ENCODE measurements around the gene RPL13.
"Not testable (repeated sequence)": the region's sequence is repeated elsewhere in the genome, so short reads cannot be mapped to it uniquely, and the experiment has no call there.

Gene RPL13

DNA sequence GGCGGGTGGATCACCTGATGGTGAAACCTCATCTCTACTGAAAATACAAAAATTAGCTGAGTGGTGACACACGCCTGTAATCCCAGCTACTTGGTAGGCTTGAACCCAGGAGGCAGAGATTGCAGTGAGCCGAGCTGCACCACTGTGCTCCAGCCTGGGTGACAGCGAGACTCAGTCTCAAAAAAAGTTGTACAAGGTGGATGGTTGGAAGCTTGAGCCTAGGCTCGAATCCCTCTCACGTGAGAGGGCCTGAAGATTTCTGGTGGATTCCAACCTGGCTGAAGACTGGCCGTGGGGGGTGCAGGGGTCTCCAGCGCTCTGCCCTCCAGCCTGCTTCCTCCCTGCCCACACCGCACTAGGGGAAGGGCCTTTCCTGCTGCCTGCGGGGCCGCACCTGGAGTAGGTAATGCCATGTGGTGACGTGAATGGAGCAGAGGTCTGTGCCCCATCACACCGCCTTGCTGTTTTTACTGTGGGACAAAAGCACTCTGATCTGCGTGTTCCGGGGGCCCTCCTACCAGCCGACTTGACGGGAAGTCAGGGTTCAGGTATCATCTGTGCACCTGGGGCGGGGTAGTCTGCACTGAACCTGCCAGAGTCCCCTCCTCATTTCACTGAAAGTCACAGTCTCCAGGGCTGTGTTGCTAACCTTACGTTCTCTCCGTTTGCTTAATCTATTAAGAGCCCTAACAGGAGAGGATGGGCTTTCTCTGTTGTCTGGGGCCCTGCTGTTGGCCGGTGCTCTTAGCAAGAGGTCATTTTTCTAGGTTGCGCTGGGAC lies 4.2 kb downstream of the RPL13 start:
- DNase-seq: no peak

DNA sequence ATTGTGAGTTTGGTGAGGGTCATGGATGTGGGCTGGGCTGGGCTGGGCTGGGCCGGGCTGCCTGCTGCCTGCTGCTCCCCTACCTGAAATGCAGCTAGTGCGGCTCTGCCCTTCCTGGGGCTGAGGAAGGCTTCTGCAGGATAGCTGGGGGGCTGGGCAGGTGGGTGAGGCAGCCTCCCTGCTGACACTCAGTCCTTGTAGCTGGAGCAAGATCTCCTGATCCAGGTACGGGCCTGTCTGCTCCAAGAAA lies 4.7 kb downstream of the RPL13 start:
- no peak for DNase-seq

DNA sequence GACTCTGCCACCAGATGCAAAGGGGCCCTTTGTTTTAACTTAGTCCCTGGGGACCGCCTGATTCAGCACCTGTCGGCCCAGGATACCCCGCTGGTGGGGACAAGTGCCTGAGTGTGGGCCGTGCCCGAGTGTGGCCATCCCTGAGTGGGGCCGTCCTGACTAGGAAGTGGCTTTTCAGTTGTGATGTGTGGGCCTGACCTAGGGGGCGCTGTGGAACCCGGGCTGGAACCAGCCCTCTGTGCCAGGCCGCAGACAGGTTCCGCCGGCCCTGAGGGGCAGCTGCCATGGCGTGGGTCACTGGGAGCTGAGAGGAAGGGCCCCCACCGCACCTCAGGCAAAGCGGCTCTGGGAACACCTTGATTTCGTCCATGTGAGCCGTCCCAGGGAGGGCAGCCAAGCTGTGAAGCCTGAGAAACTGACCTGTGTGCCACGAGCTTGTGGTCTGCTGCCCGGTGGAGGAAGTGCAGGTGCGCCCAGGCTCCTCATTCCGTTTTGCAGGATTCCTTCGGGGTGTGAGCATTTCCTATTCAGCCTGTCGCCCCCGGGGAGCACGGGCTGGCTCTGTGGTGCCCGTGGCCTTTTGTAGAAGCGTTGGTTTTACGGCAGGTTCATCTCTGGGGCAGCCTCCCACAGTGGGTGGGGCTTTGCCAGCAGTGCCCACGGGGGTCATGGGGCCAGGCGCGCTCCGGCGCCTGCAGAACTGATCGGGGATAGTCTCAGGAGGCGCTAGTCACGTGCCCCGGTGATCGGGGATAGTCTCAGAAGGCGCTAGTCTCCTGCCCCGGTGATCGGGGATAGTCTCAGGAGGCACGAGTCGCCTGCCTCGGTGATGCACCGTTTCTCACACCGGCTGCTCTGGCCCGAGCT lies 5.3 kb downstream of the RPL13 start:
- peak; percentile 81 for DNase-seq

DNA sequence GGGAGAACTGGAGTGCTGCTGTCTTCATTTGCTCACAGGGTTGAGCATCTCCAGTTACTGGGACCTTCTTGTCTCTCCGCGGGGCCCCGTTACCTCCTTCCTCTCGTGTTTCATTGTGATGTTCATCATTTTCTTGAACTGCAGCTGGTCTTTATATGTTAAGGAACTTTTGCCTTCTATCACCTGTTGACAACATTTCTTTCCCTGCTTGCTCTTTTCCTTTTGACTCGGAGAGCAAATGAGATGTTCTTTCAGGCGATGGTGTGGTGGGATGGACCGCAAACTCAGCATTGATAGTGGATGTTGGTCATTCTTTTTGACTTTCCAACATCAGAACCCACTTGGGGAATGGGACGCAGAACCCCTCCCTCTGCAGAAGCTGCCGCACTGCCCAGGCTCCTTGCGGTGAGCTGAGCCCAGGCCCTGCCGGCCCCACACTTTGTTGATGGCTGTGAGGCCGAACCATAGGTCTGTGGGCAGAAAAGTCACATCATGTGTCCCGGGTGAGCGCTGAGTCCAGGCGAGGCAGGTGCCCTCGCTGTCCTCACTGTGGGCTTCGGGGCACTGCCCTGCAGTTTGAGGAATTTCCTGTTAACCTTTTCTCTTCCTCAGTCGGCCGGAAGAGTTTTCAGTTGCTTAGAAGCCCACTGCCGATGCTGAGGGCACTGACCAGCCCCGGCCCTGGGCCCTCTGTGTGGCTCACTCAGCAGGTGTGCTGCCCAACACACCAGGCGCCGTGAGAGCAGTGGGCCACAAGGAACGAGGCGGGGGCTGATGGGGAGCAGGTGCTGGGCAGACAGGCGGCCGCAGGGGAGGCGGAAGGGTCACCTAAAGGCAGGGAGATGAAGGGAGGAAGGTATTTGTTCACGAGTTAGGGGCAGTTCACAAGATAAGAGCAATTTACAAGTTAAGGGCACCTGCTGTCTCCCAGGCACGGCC lies 7.4 kb downstream of the RPL13 start:
- DNase-seq: no peak

GRCh38 chr16:89569506-89570341 lies 9.2 kb downstream of the RPL13 start:
- DNase-seq: no peak

- DNase-seq: no peak
Measured at GRCh38 chr16:89570342-89570923, 10.0 kb downstream of the RPL13 start.

DNA sequence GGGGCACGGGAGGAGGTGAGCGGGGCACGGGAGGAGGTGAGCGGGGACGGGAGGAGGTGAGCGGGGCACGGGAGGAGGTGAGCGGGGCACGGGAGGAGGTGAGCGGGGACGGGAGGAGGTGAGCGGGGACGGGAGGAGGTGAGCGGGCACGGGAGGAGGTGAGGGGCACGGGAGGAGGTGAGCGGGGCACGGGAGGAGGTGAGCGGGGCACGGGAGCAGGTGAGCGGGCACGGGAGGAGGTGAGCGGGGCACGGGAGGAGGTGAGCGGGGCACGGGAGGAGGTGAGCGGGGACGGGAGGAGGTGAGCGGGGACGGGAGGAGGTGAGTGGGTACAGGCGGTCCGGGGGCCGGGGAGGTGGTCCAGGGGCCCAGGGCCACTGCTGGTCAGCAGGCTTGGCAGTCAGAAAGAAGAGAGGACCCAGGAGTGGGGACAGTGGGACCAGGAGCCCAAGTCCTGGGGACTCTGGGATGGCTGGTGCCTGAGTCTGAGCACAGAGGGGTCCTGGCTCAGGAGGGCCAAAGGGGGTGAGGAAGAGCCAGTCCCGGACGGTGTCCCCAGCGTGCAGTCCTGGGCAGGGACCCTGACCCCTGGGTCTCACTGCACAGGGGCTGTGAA lies 10.6 kb downstream of the RPL13 start:
- DNase-seq: not testable (repeated sequence)

DNA sequence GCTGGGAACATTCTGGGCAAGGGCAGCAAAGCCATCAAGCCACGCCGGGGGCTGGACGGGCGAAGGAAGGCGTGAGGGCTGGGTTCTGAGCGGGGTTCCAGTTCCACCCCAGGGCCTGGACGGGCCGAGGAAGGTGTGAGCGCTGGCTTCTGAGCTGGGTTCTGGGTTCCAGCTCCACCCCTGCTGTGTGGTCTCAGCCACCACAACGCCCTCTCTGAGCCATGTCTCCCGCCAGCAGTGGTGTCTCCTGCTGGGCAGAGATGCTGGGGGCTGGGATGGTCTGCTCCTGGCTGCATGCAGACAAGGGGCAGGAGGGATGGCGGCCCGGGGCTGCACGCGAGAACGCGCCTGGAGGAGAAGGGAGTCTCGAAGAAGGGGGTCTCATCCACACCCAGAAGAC lies 11.2 kb downstream of the RPL13 start:
- DNase-seq: no peak

DNA sequence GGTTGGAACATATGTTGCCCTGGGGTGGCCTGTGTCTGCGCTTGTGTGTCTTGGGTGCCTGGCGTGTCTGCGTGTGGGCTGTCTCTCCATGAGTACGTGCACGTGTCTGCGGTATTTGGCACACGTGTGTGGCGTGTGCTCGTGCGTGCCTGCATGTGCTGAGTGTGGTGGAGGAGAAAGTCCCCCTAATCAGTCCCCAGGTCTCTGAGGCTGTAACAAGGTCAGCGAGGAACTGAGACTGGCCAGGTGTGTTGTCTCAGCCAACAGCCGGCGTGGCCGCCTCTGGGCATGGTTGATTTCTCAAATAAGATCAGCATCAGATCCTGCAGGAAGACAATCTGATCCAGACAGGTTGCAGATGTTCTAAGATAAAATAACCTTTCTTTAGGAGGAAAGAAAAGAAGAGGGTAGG lies 11.6 kb downstream of the RPL13 start:
- no peak for DNase-seq

DNA sequence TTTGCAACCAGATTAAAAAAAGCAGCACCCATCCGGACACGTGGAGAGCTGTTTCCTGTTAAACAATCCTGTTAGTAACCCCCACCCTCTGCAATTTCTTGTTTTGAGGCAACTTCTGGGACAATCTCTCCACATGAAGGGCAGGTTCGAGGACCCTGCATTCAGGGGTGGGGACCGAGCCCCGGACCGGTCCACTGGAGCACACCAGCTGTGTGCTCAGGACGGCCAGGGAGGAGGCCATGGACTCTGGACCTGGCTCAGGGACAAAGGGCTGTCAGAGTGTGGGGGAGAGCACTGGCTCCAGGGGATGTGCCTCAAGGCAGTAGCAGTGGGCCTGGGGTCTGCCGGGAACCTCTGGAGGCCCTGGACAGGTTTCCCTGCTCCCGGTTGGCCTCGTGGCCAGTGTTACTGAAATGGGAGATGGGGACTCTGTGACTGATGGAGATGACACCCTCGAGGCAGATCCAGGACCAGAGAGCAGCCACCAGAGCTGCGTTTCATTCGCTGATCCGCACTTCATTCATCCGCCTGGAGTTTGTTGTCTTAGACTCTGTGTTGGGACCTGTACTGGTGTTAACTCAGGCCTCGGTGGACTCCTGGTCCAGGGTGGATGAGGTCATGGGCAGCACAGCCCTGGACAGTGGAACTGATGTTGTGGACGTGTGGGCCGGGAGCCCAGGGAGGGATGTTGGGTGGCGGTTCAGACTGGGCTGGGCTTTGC lies 12.2 kb downstream of the RPL13 start:
- DNase-seq: no peak

- no peak for DNase-seq
Measured at GRCh38 chr16:89573826-89574680, 13.6 kb downstream of the RPL13 start.

- peak; percentile 85 for DNase-seq
Measured at GRCh38 chr16:89574681-89575246, 14.3 kb downstream of the RPL13 start.

GRCh38 chr16:89575247-89576152 lies 15.0 kb downstream of the RPL13 start, which contains the start of gene CPNE7:
Gene CPNE7, plus strand, starts transcription at chr16:89575758. Its CDS starts 140 bp downstream, at chr16:89575898.
- DNase-seq: no peak

DNA sequence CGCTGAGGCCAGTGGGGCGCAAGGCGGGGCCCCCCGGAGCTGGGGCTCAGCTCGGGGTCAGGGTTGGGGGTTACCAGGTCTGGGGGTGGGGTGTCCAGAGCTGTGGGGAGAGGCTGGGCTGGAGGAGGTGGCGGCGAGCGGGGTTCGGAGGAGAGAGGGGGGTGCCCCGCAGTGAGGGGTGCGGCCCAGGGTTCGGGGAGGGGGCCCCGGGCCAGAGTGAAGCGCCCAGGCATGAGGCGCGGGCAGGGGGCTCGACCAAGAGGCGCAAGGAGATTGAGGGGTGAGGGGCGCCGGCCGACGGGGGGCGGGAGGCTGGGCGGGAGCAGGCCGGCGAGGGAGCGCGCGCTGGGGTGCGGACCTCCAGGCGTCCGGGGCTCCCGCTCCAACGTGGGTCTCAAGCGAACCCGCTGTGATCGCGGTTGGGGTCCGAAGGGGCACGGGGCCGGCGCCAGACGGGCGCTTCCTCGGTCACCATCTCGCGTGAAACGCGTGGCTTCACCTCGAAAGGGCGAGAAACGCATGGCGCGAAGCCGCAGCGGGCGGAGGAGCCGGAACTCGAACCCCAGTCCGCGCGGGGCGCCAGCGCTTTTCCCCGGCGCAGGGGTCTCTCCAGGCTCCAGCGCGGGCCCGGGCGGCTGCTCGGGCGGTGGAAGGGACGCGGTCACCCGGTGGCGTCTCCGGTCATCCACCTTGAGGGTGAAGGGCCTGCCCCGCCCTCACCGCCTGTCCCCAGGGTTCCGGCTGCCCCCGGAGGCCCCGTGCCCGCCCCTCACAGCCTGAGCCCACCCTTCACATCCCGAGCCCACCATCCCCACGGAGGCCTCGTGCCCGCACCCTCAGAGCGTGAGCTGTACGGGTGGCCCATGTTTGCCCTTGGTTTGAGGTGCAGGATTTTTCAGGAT lies 15.9 kb downstream of the RPL13 start:
- no peak for DNase-seq

GRCh38 chr16:89577055-89577759 lies 16.7 kb downstream of the RPL13 start:
- no peak for DNase-seq

DNA sequence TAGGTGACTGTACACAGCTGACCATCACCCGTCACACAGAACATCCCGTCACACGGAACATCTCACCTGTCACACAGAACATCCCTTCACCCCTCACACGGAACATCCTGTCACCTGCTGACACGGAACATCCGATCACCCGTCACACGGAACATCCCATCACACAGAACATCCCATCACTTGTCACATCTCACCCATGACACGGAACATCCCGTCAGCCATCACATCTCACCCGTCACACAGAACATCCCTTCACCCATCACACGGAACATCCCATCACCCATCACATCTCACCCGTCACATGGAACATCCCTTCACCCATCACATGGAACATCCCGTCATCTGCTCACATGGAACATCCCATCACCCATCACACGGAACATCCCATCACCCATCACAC lies 18.9 kb downstream of the RPL13 start:
- DNase-seq: no peak

Data from activated effector memory CD4-positive, alpha-beta T cell treated with anti-CD3 and anti-CD28 coated beads, Interleukin-2, amount 50 U/mL, for 16 hours (primary cell).